ENCODE measurements around the gene CRIP2.

GRCh38 chr14:105461903-105462302, 12.7 kb upstream of the CRIP2 start:
- TF ChIP-seq CTCF (optimal IDR thresholded peaks at IDR 0.05 in 1 of 3, IDR thresholded peaks at IDR 0.05 in 1 of 3, conservative IDR thresholded peaks at IDR 0.05 in 1 of 3; ENCODE audit: extremely low read depth in 1 of 3, insufficient read depth in 2 of 3, low read length in 3 of 3) (no peak), EZH2 (IDR thresholded peaks at IDR 0.05; ENCODE audit: low read length) (no peak)

Measured in keratinocyte (primary cell).